IPS DF 4.7 (cell line): ENCODE results near the gene RIMKLB.

ENCODE experiments used
- DNase-seq: peaks from one replicate; pipeline ENCODE4 v3.0.0-alpha.2; 2013; ENCODE audit warnings: low spot score; ENCODE audit errors: extremely low read depth

RIMKLB gene

GRCh38 chr12:8697476-8698131, at the start of gene RIMKLB:
TSS of gene RIMKLB (plus strand) at chr12:8697991. CDS start at chr12:8713867, 15,876 bp downstream.
- DNase-seq, result no peak

GRCh38 chr12:8648576-8649205, 49.1 kb upstream of the RIMKLB start:
- DNase-seq, result no peak

- no peak for DNase-seq
Observed at GRCh38 chr12:8655421-8655820, 42.4 kb upstream of the RIMKLB start.

GRCh38 chr12:8658346-8658745, 39.4 kb upstream of the RIMKLB start:
- no peak for DNase-seq

- no peak for DNase-seq
Observed at GRCh38 chr12:8661016-8661415, 36.8 kb upstream of the RIMKLB start.

GRCh38 chr12:8661751-8662150, 36.0 kb upstream of the RIMKLB start:
- no peak for DNase-seq

- DNase-seq, result no peak
Observed at GRCh38 chr12:8662593-8662992, 35.2 kb upstream of the RIMKLB start, which contains the start of gene MFAP5. TSS of gene MFAP5 (minus strand) at chr12:8662826. CDS start at chr12:8662104, 722 bp downstream.

- DNase-seq, result no peak
Observed at GRCh38 chr12:8664228-8664913, 33.4 kb upstream of the RIMKLB start.

- DNase-seq, result no peak
Observed at GRCh38 chr12:8665759-8666158, 32.0 kb upstream of the RIMKLB start.

- DNase-seq, result no peak
Observed at GRCh38 chr12:8667270-8667669, 30.5 kb upstream of the RIMKLB start.

GRCh38 chr12:8668441-8668840, 29.4 kb upstream of the RIMKLB start:
- DNase-seq, result no peak

GRCh38 chr12:8672381-8672780, 25.4 kb upstream of the RIMKLB start:
- no peak for DNase-seq

GRCh38 chr12:8675591-8676036, 22.2 kb upstream of the RIMKLB start:
- no peak for DNase-seq

GRCh38 chr12:8676651-8677050, 21.1 kb upstream of the RIMKLB start:
- no peak for DNase-seq

GRCh38 chr12:8677362-8677761, 20.4 kb upstream of the RIMKLB start:
- DNase-seq, result no peak

- no peak for DNase-seq
Observed at GRCh38 chr12:8678661-8679111, 19.1 kb upstream of the RIMKLB start.

- DNase-seq, result no peak
Observed at GRCh38 chr12:8680533-8680932, 17.3 kb upstream of the RIMKLB start.

- DNase-seq, result no peak
Observed at GRCh38 chr12:8681129-8681884, 16.5 kb upstream of the RIMKLB start.

- no peak for DNase-seq
Observed at GRCh38 chr12:8685051-8685450, 12.7 kb upstream of the RIMKLB start.

GRCh38 chr12:8687846-8688601, 9.8 kb upstream of the RIMKLB start:
- DNase-seq, result no peak

GRCh38 chr12:8689681-8690080, 8.1 kb upstream of the RIMKLB start:
- DNase-seq, result no peak
